HL-60 (cell line): ENCODE data around the gene NOTUM.

Source experiments
- DNase-seq, 2 experiments: peaks; one replicate each; pipeline ENCODE4 v3.0.0-alpha.2; 2010 to 2020; ENCODE audit warnings: low read depth in 1 of 2, low spot score in 1 of 2
- H3K27ac ChIP-seq: fragments of 250-450 bp; sonication (Bioruptor Pico); replicated peaks from 2 replicates; pipeline ENCODE4 v1.5.1; 2020; ENCODE audit warnings: mild to moderate bottlenecking, moderate library complexity
- H3K27me3 ChIP-seq: fragments of 250-450 bp; sonication (Bioruptor Pico); 2 replicates; pipeline ENCODE4 v1.5.1; 2021; ENCODE audit warnings: mild to moderate bottlenecking, moderate library complexity; ENCODE audit not compliant: insufficient read depth, poor library complexity, severe bottlenecking
- H3K4me3 ChIP-seq: replicated peaks from 2 replicates; pipeline ENCODE4 v1.5.1; 2011; ENCODE audit warnings: mild to moderate bottlenecking, control low read depth, low read length; ENCODE audit not compliant: insufficient read depth
- CTCF ChIP-seq: IDR thresholded peaks from one replicate; pipeline ENCODE4 v1.5.1; 2011; ENCODE audit warnings: low read length, control low read depth, inconsistent platforms; ENCODE audit not compliant: insufficient read depth
- GABPA ChIP-seq: IDR thresholded peaks from 2 replicates; pipeline ENCODE4 v1.6.1; 2012; ENCODE audit warnings: low read depth
- POLR2AphosphoS5 ChIP-seq: IDR thresholded peaks from 2 replicates; pipeline ENCODE4 v1.6.1; 2012; ENCODE audit warnings: low read depth
- REST ChIP-seq: IDR thresholded peaks from 2 replicates; pipeline ENCODE4 v1.6.1; 2012; ENCODE audit warnings: low read depth; ENCODE audit not compliant: insufficient replicate concordance
- SPI1 ChIP-seq: IDR thresholded peaks from 2 replicates; pipeline ENCODE4 v1.6.1; 2012; ENCODE audit warnings: low read depth, mild to moderate bottlenecking, borderline replicate concordance

The NOTUM gene

GRCh38 chr17:82003411-82004381 is 42.7 kb upstream of the NOTUM start:
- DNase-seq, result no peak
- no peak overlapping the region for H3K4me3 ChIP-seq
- H3K27me3 ChIP-seq, result no peaks in the 10 kb centered on the region
- no peak overlapping the region for H3K27ac ChIP-seq
- TF ChIP-seq GABPA, result no peak
- no peak for TF ChIP-seq POLR2AphosphoS5
- no peak for TF ChIP-seq CTCF
- no peak for TF ChIP-seq SPI1
- TF ChIP-seq REST, result no peak

GRCh38 chr17:82001571-82002056 is 40.6 kb upstream of the NOTUM start:
- Histone ChIP-seq H3K4me3 (no peak overlapping the region), H3K27ac (no peak overlapping the region), H3K27me3 (no peaks in the 10 kb centered on the region)
- TF ChIP-seq REST, result no peak
- no peak for TF ChIP-seq SPI1
- no peak for TF ChIP-seq GABPA
- no peak for TF ChIP-seq POLR2AphosphoS5
- TF ChIP-seq CTCF, result no peak
- no peak for DNase-seq

- TF ChIP-seq POLR2AphosphoS5, result no peak
- no peak for TF ChIP-seq GABPA
- no peak for TF ChIP-seq SPI1
- TF ChIP-seq REST, result no peak
- TF ChIP-seq CTCF, result no peak
These were observed 40.0 kb upstream of the NOTUM start for GRCh38 chr17:82000803-82001570.

More at GRCh38 chr17:82000803-82001570, 40.0 kb upstream of the NOTUM start:
- Histone ChIP-seq H3K27me3 (no peaks in the 10 kb centered on the region), H3K4me3 (no peak overlapping the region), H3K27ac (no peak overlapping the region)
- no peak for DNase-seq
